A549 (cell line): ENCODE results near the gene B3GAT3. TPM values are rescaled to one million over a fixed set of nuclear protein-coding genes. Genes with fewer than 3 reads are reported as not detected.

Experiments
- ATAC-seq, 2 experiments: fragments of 200-7000 bp in 1 of 2; fragments of >200 bp in 1 of 2; cut with Nextera tagmentation in 1 of 2; cut with Tn5 transposase in 1 of 2; 3 replicates each; pipeline versions ENCODE4 v1.8.0 to v1.9.1; 2018 to 2020; ENCODE audit warnings: mild to moderate bottlenecking in 1 of 2, moderate library complexity in 1 of 2
- CTCF ChIA-PET: fragments of 300-600 bp; sonication (Branson Sonifier 250); formaldehyde crosslinking; extraction: SDS; loops from one replicate; lab custom pipeline; 2021; ENCODE audit warnings: antibody characterized with exemption, inconsistent platforms; lab: Yijun Ruan, JAX
- POLR2A ChIA-PET: fragments of 350-600 bp; formaldehyde crosslinking; extraction: SDS; loops from one replicate; lab custom pipeline; 2021; ENCODE audit warnings: antibody characterized with exemption, inconsistent platforms; lab: Yijun Ruan, JAX
- DNase-seq, 2 experiments: peaks; one replicate each; pipeline versions ENCODE4 v3.0.0 to v3.0.0-alpha.2; 2011 to 2016; ENCODE audit warnings: low read depth in 1 of 2, low spot score in 1 of 2
- FAIRE-seq: peaks from 2 replicates; lab custom pipeline; 2011; peaks lifted over from hg19 to GRCh38; lab: Jason Lieb, UNC
- H3K27ac ChIP-seq, 2 experiments: fragments of >200 bp; sonication (Bioruptor Twin); formaldehyde crosslinking; 3 replicates each; pipeline ENCODE4 v1.5.1; 2016 to 2017
- H3K4me1 ChIP-seq: fragments of >200 bp; sonication (Bioruptor Twin); formaldehyde crosslinking; 3 replicates; pipeline ENCODE4 v1.6.1; 2016
- H3K4me2 ChIP-seq: fragments of >200 bp; sonication (Bioruptor Twin); formaldehyde crosslinking; 3 replicates; pipeline ENCODE4 v1.6.1; 2016
- H3K4me3 ChIP-seq: fragments of >200 bp; sonication (Bioruptor Twin); formaldehyde crosslinking; 3 replicates; pipeline ENCODE4 v1.5.1; 2016
- H3K9me3 ChIP-seq: fragments of >200 bp; sonication (Bioruptor Twin); formaldehyde crosslinking; 3 replicates; pipeline ENCODE4 v1.6.1; 2016
- CBX2 ChIP-seq: fragments of 200-600 bp; sonication (generic); IDR thresholded peaks from 2 replicates; pipeline ENCODE4 v1.6.1; 2016; ENCODE audit warnings: low read depth, mild to moderate bottlenecking, borderline replicate concordance
- CBX8 ChIP-seq: fragments of 200-600 bp; sonication (generic); IDR thresholded peaks from 2 replicates; pipeline ENCODE4 v1.6.1; 2016
- CEBPB ChIP-seq, 2 experiments: fragments of >200 bp in 1 of 2; sonication (Bioruptor Twin) in 1 of 2; formaldehyde crosslinking in 1 of 2; IDR thresholded peaks; 2 replicates each; pipeline ENCODE4 v1.6.1; 2012 to 2016
- EP300 ChIP-seq, 2 experiments: fragments of >200 bp; sonication (Bioruptor Twin); formaldehyde crosslinking; IDR thresholded peaks; 2 replicates in 1 of 2; 3 replicates in 1 of 2; pipeline ENCODE4 v1.6.1; 2016 to 2017
- HDAC2 ChIP-seq: fragments of 200-600 bp; sonication (generic); IDR thresholded peaks from 2 replicates; pipeline ENCODE4 v1.6.1; 2016
- HEYL ChIP-seq: fragments of 250-450 bp; sonication (Bioruptor Pico); IDR thresholded peaks from 2 replicates; pipeline ENCODE4 v1.8.0; 2021; ENCODE audit warnings: mild to moderate bottlenecking, moderate library complexity
- JUN ChIP-seq, 2 experiments: fragments of >200 bp; sonication (Bioruptor Twin); formaldehyde crosslinking; IDR thresholded peaks; 2 replicates in 1 of 2; 3 replicates in 1 of 2; pipeline ENCODE4 v1.6.1; 2016 to 2017
- JUNB ChIP-seq: fragments of >200 bp; sonication (Bioruptor Twin); formaldehyde crosslinking; IDR thresholded peaks from 2 replicates; pipeline ENCODE4 v1.6.1; 2016
- MAZ ChIP-seq: fragments of 150-350 bp; IDR thresholded peaks from 2 replicates; pipeline ENCODE4 v1.6.1; 2014; ENCODE audit warnings: antibody characterized with exemption, low read depth, low read length, borderline replicate concordance
- MYC ChIP-seq: IDR thresholded peaks from 2 replicates; pipeline ENCODE4 v1.6.1; 2012; ENCODE audit warnings: mild to moderate bottlenecking, inconsistent platforms, low read length, improper control_type of control experiment, borderline replicate concordance
- NFE2L2 ChIP-seq: fragments of 150-350 bp; conservative IDR thresholded peaks from 2 replicates; pipeline ENCODE4 v1.6.1; 2014; ENCODE audit warnings: low read length
- PHF8 ChIP-seq: fragments of 200-600 bp; sonication (generic); IDR thresholded peaks from 2 replicates; pipeline ENCODE4 v1.6.1; 2016; ENCODE audit warnings: low read depth, mild to moderate bottlenecking, antibody characterized with exemption, moderate library complexity, borderline replicate concordance
- RAD21 ChIP-seq, 2 experiments: fragments of >200 bp in 1 of 2; sonication (Bioruptor Twin) in 1 of 2; formaldehyde crosslinking in 1 of 2; IDR thresholded peaks in 1 of 2; conservative IDR thresholded peaks in 1 of 2; 2 replicates in 1 of 2; 3 replicates in 1 of 2; pipeline ENCODE4 v1.6.1; 2012 to 2018; ENCODE audit warnings: inconsistent platforms in 1 of 2
- RARB ChIP-seq: fragments of 250-450 bp; sonication (Bioruptor Pico); IDR thresholded peaks from 2 replicates; pipeline ENCODE4 v1.8.0; 2021; ENCODE audit warnings: mild to moderate bottlenecking, moderate library complexity
- RFX5 ChIP-seq: fragments of 450-650 bp; IDR thresholded peaks from 2 replicates; pipeline ENCODE4 v1.7.1; 2014; ENCODE audit warnings: antibody characterized with exemption, mild to moderate bottlenecking, moderate library complexity
- SMC3 ChIP-seq: fragments of >200 bp; sonication (Bioruptor Twin); formaldehyde crosslinking; IDR thresholded peaks from 3 replicates; pipeline ENCODE4 v1.6.1; 2018; ENCODE audit warnings: inconsistent platforms
- TP53 ChIP-seq: fragments of 250-450 bp; sonication (Bioruptor Pico); IDR thresholded peaks from 2 replicates; pipeline ENCODE4 v1.5.0; 2021; ENCODE audit warnings: mild to moderate bottlenecking, moderate library complexity
- ZSCAN20 ChIP-seq: fragments of 250-450 bp; sonication (Bioruptor Pico); IDR thresholded peaks from 2 replicates; pipeline ENCODE4 v1.8.0; 2022; ENCODE audit warnings: mild to moderate bottlenecking, moderate library complexity
- WGBS: methylation state at CpG from one replicate; pipeline ENCODE4 v1.1.6; 2017; ENCODE audit errors: missing lambda C conversion rate; 5-methylcytosine and 5-hydroxymethylcytosine counted together
- polyA plus RNA-seq, 4 experiments: library from polyadenylated mRNA; depleted of rRNA in 3 of 4; stranded (reverse); fragments of >200 nt; fragmentation: RNase III in 1 of 4; extraction: RNeasy Plus Mini Kit Qiagen cat#74134 plus additional on column Dnase treatment in 1 of 4; gene quantifications; 2 replicates in 3 of 4; 3 replicates in 1 of 4; pipeline ENCODE4 v1.2.3, GENCODE V29; 2011 to 2017
- TF ChIP-seq, protein P1 (sequence below): fragments of 250-450 bp; sonication (Bioruptor Pico); IDR thresholded peaks from 2 replicates; pipeline ENCODE4 v1.5.0; 2021; ENCODE audit warnings: mild to moderate bottlenecking, moderate library complexity, borderline replicate concordance
- TF ChIP-seq, protein P2 (sequence below): IDR thresholded peaks from 2 replicates; pipeline ENCODE4 v1.6.1; 2012
- TF ChIP-seq, protein P3 (sequence below): fragments of 200-600 bp; sonication (generic); IDR thresholded peaks from 2 replicates; pipeline ENCODE4 v1.6.1; 2016; ENCODE audit warnings: antibody characterized with exemption, mild to moderate bottlenecking, moderate library complexity

The B3GAT3 gene
- polyA plus RNA-seq, 2 of the 4 experiments (the other 2 are of a cell fraction), result 19.0 to 41.0 TPM

DNA sequence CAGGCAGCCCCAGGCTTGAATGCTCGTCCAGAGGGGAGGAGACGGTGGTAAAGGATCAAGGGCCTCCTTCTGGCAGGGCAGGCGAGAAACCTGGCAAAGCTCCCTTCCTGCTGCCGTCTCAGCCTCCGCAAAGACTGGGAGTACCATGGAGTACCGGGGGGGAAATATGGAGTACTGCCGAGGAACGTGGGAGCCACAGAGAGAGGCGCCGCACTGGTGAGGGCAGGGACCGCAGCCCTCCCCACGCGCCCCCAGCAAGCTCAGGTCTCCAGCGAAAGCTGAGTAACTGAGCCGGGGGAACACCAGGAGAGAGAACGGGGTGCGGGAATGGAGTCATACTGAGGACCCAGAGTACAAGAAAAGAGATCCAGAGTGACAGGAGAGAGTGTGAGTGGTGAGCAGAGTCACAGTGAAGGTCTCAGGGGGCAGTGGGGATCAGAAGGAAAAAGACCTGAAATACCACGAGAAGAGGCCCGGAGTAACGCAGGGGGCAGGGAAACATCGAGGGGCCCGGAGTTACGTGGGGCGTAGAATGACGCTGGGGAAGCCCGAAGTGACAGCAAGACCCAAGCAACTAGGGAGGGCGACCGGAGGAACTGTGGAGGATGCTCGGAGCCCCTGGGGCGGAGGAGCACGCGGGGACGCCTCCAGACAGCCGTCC, 10.0 kb downstream of the B3GAT3 start:
- DNase-seq, result peak; percentile 36 to 48
- CTCF ChIA-PET, result interaction anchor here (0.7 to 4.1 kb wide), 37 partner anchors 8 to 223 kb away, joined by 3 to 48 read pairs (median 5); partner anchors contain the start of genes B3GAT3, GANAB, LBHD1 and MTA2
- peak overlapping the region; percentile 81 for H3K4me2 ChIP-seq
- H3K4me3 ChIP-seq, result peak overlapping the region; percentile 61
- no peak for FAIRE-seq
- WGBS, result 3% methylated on average over 33 of the region's 34 CpGs
- H3K27ac ChIP-seq, result peak overlapping the region; percentile 80 to 98
- no peak for TF ChIP-seq MYC
- TF ChIP-seq, protein P1, sequence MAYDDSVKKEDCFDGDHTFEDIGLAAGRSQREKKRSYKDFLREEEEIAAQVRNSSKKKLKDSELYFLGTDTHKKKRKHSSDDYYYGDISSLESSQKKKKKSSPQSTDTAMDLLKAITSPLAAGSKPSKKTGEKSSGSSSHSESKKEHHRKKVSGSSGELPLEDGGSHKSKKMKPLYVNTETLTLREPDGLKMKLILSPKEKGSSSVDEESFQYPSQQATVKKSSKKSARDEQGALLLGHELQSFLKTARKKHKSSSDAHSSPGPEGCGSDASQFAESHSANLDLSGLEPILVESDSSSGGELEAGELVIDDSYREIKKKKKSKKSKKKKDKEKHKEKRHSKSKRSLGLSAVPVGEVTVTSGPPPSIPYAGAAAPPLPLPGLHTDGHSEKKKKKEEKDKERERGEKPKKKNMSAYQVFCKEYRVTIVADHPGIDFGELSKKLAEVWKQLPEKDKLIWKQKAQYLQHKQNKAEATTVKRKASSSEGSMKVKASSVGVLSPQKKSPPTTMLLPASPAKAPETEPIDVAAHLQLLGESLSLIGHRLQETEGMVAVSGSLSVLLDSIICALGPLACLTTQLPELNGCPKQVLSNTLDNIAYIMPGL (CRISPR knock-in tag), result no peak
- TF ChIP-seq, protein P2, sequence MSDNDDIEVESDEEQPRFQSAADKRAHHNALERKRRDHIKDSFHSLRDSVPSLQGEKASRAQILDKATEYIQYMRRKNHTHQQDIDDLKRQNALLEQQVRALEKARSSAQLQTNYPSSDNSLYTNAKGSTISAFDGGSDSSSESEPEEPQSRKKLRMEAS, result 0 out of 2 replicates have a peak, but pooled peaks have one; percentile 7
- no peak for TF ChIP-seq JUN (IDR thresholded peaks at IDR 0.05)
- no peak for TF ChIP-seq RARB
- no peak for TF ChIP-seq CEBPB (IDR thresholded peaks at IDR 0.05)
- TF ChIP-seq CBX8, result no peak
- no peak for TF ChIP-seq SMC3
- TF ChIP-seq ZSCAN20 (CRISPR knock-in tag), result no peak
- TF ChIP-seq, protein P3, sequence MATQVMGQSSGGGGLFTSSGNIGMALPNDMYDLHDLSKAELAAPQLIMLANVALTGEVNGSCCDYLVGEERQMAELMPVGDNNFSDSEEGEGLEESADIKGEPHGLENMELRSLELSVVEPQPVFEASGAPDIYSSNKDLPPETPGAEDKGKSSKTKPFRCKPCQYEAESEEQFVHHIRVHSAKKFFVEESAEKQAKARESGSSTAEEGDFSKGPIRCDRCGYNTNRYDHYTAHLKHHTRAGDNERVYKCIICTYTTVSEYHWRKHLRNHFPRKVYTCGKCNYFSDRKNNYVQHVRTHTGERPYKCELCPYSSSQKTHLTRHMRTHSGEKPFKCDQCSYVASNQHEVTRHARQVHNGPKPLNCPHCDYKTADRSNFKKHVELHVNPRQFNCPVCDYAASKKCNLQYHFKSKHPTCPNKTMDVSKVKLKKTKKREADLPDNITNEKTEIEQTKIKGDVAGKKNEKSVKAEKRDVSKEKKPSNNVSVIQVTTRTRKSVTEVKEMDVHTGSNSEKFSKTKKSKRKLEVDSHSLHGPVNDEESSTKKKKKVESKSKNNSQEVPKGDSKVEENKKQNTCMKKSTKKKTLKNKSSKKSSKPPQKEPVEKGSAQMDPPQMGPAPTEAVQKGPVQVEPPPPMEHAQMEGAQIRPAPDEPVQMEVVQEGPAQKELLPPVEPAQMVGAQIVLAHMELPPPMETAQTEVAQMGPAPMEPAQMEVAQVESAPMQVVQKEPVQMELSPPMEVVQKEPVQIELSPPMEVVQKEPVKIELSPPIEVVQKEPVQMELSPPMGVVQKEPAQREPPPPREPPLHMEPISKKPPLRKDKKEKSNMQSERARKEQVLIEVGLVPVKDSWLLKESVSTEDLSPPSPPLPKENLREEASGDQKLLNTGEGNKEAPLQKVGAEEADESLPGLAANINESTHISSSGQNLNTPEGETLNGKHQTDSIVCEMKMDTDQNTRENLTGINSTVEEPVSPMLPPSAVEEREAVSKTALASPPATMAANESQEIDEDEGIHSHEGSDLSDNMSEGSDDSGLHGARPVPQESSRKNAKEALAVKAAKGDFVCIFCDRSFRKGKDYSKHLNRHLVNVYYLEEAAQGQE, result peak; percentile 32; the same call in 1 of the 2 replicates
- TF ChIP-seq EP300 (IDR thresholded peaks at IDR 0.05), result no peak
- peaks cover 29% of the 10 kb centered on the region for H3K4me1 ChIP-seq
- H3K9me3 ChIP-seq, result no peaks in the 10 kb centered on the region
- ATAC-seq, result peak; percentile 26 to 41
- POLR2A ChIA-PET, result interaction anchor here (1.1 to 3.7 kb wide), 6 partner anchors 10 to 56 kb away, joined by 3 to 27 read pairs (median 5); partner anchors contain the start of genes B3GAT3, C11orf98, CSKMT and MTA2

DNA sequence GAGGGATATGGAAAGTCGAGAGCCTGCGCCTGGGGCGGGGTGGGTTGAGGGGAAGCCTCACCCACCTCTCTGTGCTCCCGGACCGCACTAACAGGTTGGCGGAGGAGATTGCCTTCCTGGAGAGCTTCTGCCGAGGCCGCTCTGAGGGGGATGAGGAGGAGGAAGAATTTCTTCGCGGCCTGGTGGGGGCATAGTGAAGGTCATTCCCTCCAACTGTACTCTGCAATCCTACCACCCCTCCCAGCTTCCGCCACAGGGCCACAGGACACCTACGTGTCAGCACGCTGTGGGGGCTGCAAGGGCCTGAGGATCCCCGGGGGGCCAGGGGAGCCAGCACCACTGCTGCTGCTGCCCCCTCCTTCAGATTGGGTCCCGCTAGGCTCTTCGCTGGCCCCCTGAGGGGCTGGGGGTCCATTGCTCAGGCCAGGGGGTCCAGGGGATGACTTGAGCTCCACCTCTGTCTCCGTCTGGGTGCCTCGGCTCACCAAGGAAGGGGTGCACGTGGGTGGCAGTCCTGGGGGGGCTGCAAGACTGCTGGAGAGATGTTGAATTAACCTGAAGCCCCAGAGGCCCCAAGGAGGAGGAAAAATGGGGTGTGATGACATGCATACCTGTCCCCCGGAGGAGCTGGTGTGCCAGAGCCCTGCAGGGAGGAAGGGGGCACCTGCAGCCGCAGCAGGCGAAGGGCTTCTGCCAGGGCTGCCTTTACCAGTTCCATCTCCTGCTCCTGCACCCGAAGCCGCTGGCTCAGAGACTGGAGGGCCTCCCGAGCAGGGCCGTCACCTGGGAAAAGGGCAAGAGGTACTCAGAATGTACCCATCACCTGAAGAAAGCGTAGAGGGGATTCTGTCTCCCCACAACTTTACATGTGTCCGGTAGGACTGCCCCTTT, 10.7 kb downstream of the B3GAT3 start:
- 84% methylated on average over 22 of the region's 28 CpGs for WGBS
- DNase-seq (no peak), FAIRE-seq (no peak), ATAC-seq (no peak)
- peak overlapping the region; percentile 80 to 98 for H3K27ac ChIP-seq
- ChIA-PET CTCF (interaction anchor here (0.8 to 4.1 kb wide), 33 partner anchors 9 to 232 kb away, joined by 3 to 48 read pairs (median 5); partner anchors contain the start of genes B3GAT3, GANAB, LBHD1 and MTA2), POLR2A (interaction anchor here (1.1 to 3.7 kb wide), 5 partner anchors 9 to 57 kb away, joined by 3 to 27 read pairs (median 5); partner anchors contain the start of genes B3GAT3, C11orf98, CSKMT and MTA2)
- peaks cover 29% of the 10 kb centered on the region for H3K4me1 ChIP-seq
- H3K4me2 ChIP-seq, result peak overlapping the region; percentile 81
- H3K4me3 ChIP-seq, result peak overlapping the region; percentile 61
- no peaks in the 10 kb centered on the region for H3K9me3 ChIP-seq
- TF ChIP-seq RAD21 (conservative IDR thresholded peaks at IDR 0.05 in 1 of 2, IDR thresholded peaks at IDR 0.05 in 1 of 2) (no peak), TP53 (CRISPR knock-in tag) (no peak), JUNB (no peak), MAZ (no peak), CBX2 (no peak), HEYL (CRISPR knock-in tag) (no peak), PHF8 (no peak), NFE2L2 (no peak), RFX5 (no peak), CBX8 (no peak), CEBPB (IDR thresholded peaks at IDR 0.05) (no peak), HDAC2 (no peak)
- TF ChIP-seq, protein P3, result no peak
- TF ChIP-seq, protein P1 (CRISPR knock-in tag), result no peak
